ENCODE data around the gene ZNF366. TPM values are rescaled to one million over a fixed set of nuclear protein-coding genes. Genes with fewer than 3 reads are reported as not detected.

Gene ZNF366
- total and polyA plus RNA-seq, 9 donors = 0.83 to 3.5 (median 1.6) TPM

DNA sequence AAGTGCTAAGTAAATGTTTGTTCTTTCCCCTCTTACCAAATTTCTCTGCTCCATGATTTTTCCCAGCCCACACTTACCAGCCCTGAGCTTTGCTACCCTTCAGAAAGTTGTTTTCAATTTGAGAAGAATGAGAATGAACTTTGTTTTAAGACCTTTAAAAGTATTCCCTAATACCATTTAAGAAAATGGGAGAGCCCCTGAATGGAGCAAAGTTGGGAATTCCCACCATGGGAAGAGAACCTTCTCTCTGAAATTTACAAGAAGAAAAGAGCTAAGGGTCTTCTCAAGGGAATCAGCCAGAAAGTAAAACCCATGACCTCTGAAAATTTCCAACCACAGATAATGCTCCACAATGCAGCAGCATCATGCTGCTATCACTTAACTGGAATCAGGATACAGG is 17.7 kb downstream of the ZNF366 start:
- Histone ChIP-seq H3K27me3 (no peaks in the 10 kb centered on the region), H3K9me3 (no peaks in the 10 kb centered on the region), H3K4me1 (ENCODE audit: insufficient read depth) (no peaks in the 10 kb centered on the region), H3K36me3 (no peaks in the 10 kb centered on the region), H3K4me3 (no peak overlapping the region), H3K27ac (no peak overlapping the region)
- TF ChIP-seq, protein P1, sequence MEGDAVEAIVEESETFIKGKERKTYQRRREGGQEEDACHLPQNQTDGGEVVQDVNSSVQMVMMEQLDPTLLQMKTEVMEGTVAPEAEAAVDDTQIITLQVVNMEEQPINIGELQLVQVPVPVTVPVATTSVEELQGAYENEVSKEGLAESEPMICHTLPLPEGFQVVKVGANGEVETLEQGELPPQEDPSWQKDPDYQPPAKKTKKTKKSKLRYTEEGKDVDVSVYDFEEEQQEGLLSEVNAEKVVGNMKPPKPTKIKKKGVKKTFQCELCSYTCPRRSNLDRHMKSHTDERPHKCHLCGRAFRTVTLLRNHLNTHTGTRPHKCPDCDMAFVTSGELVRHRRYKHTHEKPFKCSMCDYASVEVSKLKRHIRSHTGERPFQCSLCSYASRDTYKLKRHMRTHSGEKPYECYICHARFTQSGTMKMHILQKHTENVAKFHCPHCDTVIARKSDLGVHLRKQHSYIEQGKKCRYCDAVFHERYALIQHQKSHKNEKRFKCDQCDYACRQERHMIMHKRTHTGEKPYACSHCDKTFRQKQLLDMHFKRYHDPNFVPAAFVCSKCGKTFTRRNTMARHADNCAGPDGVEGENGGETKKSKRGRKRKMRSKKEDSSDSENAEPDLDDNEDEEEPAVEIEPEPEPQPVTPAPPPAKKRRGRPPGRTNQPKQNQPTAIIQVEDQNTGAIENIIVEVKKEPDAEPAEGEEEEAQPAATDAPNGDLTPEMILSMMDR (IDR thresholded peaks at IDR 0.05) = no peak
- no peak for TF ChIP-seq EP300 (IDR thresholded peaks at IDR 0.05)
- TF ChIP-seq POLR2A (IDR thresholded peaks at IDR 0.05) = no peak
- DNase-seq = no peak
- intact Hi-C loops (cut with DNase I) = no loop called here

DNA sequence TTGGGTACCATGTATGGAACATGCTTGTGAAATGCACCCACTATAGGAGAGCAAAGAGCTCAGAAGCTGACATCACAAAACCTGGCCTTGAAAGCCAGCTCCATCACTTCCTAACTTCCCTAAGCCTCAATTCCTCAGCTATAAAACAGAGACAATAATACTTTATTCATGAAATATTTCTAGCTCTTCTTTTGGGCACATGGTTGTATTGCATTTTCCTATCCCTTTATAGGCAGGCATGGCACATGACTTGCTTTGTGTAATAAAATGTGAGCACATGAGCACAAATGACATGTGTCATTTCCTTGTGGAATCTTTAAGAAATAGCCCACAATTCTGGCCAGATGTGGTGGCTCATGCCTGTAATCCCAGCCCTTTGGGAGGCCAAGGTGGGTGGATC is 18.5 kb downstream of the ZNF366 start:
- no peaks in the 10 kb centered on the region for H3K36me3 ChIP-seq
- DNase-seq = no peak
- no peak overlapping the region for H3K27ac ChIP-seq
- intact Hi-C loops (cut with DNase I) = no loop called here
- no peaks in the 10 kb centered on the region for H3K9me3 ChIP-seq
- TF ChIP-seq, protein P1 (IDR thresholded peaks at IDR 0.05) = no peak
- TF ChIP-seq EP300 (IDR thresholded peaks at IDR 0.05) = no peak
- TF ChIP-seq POLR2A (IDR thresholded peaks at IDR 0.05) = no peak
- no peak overlapping the region for H3K4me3 ChIP-seq
- H3K27me3 ChIP-seq = no peaks in the 10 kb centered on the region
- H3K4me1 ChIP-seq (ENCODE audit: insufficient read depth) = no peaks in the 10 kb centered on the region

DNA sequence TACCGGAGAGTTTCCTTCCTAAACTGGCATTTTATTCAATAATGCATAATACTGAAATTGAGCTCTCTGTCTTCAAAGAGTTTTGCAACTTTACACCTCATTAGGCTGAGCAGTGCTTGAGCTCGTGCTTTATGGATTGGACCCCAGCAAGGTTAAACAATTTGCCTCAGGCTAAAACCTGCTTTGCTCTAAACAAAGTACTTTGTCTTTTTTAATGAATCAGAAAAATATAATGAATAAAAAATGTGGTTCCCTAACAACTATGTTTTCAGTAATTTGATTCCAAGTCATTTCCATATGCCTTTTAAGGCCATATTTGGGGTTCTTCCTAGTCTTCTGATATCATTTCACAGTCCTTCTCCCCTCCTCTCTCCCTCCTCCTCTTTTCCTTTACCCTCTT is 20.0 kb downstream of the ZNF366 start:
- Histone ChIP-seq H3K27ac (no peak overlapping the region), H3K4me1 (ENCODE audit: insufficient read depth) (no peaks in the 10 kb centered on the region), H3K4me3 (no peak overlapping the region), H3K9me3 (no peaks in the 10 kb centered on the region), H3K36me3 (no peaks in the 10 kb centered on the region), H3K27me3 (no peaks in the 10 kb centered on the region)
- intact Hi-C loops (cut with DNase I) = no loop called here
- no peak for DNase-seq
- WGBS, 3 donors = 80% methylated on average over 2 of the region's 2 CpGs
- TF ChIP-seq POLR2A (IDR thresholded peaks at IDR 0.05) = no peak

DNA sequence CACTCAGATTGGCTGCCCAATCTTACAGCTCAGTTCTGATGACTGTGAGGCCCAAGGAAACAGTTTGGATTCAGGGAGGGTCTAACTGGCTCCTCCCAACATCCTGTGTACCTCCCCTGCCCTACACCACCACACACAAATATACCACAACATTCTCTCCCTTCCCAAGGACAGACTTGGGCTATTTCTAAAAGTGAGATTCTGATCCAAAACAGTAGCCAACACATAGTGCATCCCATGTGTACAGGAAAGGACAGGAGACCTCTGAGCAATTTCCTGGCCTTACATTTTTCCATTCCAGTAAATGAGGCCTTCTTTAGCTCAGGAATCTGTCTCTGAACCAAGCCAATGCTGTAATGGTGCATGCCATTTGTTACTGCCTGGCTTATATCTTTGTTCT is 20.8 kb downstream of the ZNF366 start:
- no peaks in the 10 kb centered on the region for H3K9me3 ChIP-seq
- TF ChIP-seq, protein P1 (IDR thresholded peaks at IDR 0.05) = no peak
- no peak for TF ChIP-seq POLR2A (IDR thresholded peaks at IDR 0.05)
- TF ChIP-seq EP300 (IDR thresholded peaks at IDR 0.05) = no peak
- intact Hi-C loops (cut with DNase I) = no loop called here
- H3K4me3 ChIP-seq = no peak overlapping the region
- no peaks in the 10 kb centered on the region for H3K36me3 ChIP-seq
- no peaks in the 10 kb centered on the region for H3K27me3 ChIP-seq
- no peak overlapping the region for H3K27ac ChIP-seq
- H3K4me1 ChIP-seq (ENCODE audit: insufficient read depth) = no peaks in the 10 kb centered on the region
- DNase-seq = no peak

DNA sequence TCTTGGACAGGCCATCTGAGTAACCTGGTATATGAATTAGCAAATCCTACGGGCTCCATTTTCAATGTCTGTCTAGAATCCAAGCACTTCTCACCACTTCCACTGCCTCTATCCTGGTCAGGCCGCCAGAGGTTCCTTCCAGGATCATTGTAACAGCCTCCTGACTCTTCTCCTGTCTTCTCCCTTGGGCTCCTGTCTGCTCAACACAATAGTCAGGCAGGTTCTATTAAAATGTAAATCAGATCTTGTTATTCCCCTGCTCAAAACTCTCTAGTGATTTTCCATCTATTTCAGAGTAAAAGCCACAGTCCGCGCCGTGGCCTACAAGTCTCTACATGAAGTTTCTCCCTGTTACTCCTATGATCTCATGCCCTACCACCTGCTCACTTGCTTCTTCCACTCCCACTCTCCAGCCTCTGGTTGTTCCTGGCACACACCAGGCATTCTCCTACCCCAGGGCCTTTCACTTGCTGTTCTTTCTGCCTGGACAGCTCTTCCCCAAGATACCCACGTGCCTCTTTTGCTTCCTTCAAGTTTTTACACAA is 21.7 kb downstream of the ZNF366 start:
- no peak for DNase-seq
- Histone ChIP-seq H3K27ac (no peak overlapping the region), H3K4me3 (no peak overlapping the region), H3K27me3 (no peaks in the 10 kb centered on the region), H3K4me1 (ENCODE audit: insufficient read depth) (no peaks in the 10 kb centered on the region), H3K9me3 (no peaks in the 10 kb centered on the region), H3K36me3 (no peaks in the 10 kb centered on the region)
- 92 to 95% (median 92%) methylated on average over 6 of the region's 6 CpGs for WGBS, 3 donors
- TF ChIP-seq, protein P1 (IDR thresholded peaks at IDR 0.05) = no peak
- TF ChIP-seq POLR2A (IDR thresholded peaks at IDR 0.05) (no peak), EP300 (IDR thresholded peaks at IDR 0.05) (no peak)
- intact Hi-C loops (cut with DNase I) = no loop called here

Measured in ovary (tissue), 9 donors.